ENCODE measurements around the gene MALT1. TPM values are rescaled to one million over a fixed set of nuclear protein-coding genes. Genes with fewer than 3 reads are reported as not detected.

The MALT1 gene
- total and polyA plus RNA-seq, 7 donors, result 5.3 to 22.4 (median 17.1) TPM

DNA sequence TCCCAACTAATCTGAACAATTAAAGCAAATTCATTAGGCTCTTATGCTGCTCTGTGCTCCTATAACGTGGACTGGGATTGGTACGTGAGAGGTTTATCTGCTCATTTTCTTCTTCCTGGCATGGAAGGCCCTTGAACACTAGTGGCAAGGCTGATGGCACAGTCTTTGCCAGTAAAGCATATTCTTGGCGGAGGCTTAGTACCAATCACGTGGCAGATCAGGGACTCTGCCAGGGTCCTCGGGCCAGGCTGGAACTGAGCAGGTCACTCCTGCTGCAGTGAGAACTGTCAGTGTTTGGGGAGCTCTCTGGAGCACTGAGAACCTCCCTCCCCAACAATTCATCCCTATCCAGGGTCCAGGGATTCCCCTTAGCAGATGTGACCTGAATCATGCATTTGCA lies 38.7 kb upstream of the MALT1 start:
- TF ChIP-seq POLR2AphosphoS5 (IDR thresholded peaks at IDR 0.05) (no peak), EP300 (IDR thresholded peaks at IDR 0.05) (no peak), POLR2A (IDR thresholded peaks at IDR 0.05) (no peak)
- TF ChIP-seq, protein P1, sequence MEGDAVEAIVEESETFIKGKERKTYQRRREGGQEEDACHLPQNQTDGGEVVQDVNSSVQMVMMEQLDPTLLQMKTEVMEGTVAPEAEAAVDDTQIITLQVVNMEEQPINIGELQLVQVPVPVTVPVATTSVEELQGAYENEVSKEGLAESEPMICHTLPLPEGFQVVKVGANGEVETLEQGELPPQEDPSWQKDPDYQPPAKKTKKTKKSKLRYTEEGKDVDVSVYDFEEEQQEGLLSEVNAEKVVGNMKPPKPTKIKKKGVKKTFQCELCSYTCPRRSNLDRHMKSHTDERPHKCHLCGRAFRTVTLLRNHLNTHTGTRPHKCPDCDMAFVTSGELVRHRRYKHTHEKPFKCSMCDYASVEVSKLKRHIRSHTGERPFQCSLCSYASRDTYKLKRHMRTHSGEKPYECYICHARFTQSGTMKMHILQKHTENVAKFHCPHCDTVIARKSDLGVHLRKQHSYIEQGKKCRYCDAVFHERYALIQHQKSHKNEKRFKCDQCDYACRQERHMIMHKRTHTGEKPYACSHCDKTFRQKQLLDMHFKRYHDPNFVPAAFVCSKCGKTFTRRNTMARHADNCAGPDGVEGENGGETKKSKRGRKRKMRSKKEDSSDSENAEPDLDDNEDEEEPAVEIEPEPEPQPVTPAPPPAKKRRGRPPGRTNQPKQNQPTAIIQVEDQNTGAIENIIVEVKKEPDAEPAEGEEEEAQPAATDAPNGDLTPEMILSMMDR (IDR thresholded peaks at IDR 0.05), result no peak
- no peak overlapping the region for H3K4me3 ChIP-seq
- intact Hi-C loops (cut with DNase I), result no loop called here
- no peak for DNase-seq
- H3K4me1 ChIP-seq, result peaks cover 0 to 14% (median 11%) of the 10 kb centered on the region in 4 donors
- H3K9me3 ChIP-seq, result no peaks in the 10 kb centered on the region
- no peak overlapping the region for H3K27ac ChIP-seq
- 92 to 95% methylated on average over 5 of the region's 5 CpGs for WGBS, 2 donors
- H3K36me3 ChIP-seq, result no peaks in the 10 kb centered on the region
- no peaks in the 10 kb centered on the region for H3K27me3 ChIP-seq

DNA sequence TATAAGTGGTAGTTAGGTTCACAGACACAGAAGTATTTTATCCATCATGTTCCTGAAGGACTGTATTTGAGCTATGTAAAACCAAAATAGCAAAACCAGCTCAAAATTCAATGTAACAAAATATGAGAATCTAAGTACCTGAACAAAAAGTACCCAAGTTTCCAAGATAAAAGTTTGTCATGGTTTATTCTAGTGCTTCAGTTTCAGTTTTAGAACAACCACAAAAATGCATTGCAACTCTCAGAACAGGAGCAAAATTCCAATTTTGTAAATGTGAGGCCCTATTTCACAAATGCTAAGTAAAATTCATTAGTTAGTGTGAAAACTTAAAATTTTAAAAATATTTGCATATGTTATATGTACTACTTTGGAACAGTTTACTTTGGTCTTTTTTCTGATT lies 37.4 kb upstream of the MALT1 start:
- no peaks in the 10 kb centered on the region for H3K36me3 ChIP-seq
- no peak for TF ChIP-seq EP300 (IDR thresholded peaks at IDR 0.05)
- no peak for TF ChIP-seq POLR2AphosphoS5 (IDR thresholded peaks at IDR 0.05)
- TF ChIP-seq, protein P1 (IDR thresholded peaks at IDR 0.05), result no peak
- TF ChIP-seq POLR2A (IDR thresholded peaks at IDR 0.05), result no peak

DNA sequence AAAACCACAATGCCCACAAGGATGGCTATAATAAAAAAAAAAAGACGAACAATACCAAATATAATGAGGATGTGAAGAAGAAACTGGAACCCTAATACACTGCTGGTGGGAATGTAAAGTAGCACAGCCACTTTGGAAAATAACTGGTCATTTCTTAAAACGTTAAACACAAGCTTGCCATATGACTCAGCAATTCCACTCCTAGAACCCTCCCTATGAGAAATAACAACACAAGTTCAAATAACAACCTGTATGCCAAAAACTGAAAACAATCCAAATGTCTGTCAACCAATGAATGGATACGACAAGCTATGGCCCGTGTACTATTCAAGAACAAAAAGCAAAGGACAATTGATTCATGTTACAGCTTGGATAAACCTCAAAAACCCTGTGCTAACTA lies 35.4 kb upstream of the MALT1 start:
- no peak for DNase-seq
- TF ChIP-seq EP300 (IDR thresholded peaks at IDR 0.05) (no peak), POLR2A (IDR thresholded peaks at IDR 0.05) (no peak), POLR2AphosphoS5 (IDR thresholded peaks at IDR 0.05) (no peak)
- TF ChIP-seq, protein P1 (IDR thresholded peaks at IDR 0.05), result no peak
- peaks cover 0 to 4% (median 0%) of the 10 kb centered on the region in 4 donors for H3K4me1 ChIP-seq
- no peak overlapping the region for H3K4me3 ChIP-seq
- H3K27me3 ChIP-seq, result no peaks in the 10 kb centered on the region
- H3K27ac ChIP-seq, result no peak overlapping the region
- 40 to 43% methylated on average over 4 of the region's 4 CpGs for WGBS, 2 donors
- intact Hi-C loops (cut with DNase I), result no loop called here
- no peaks in the 10 kb centered on the region for H3K36me3 ChIP-seq
- H3K9me3 ChIP-seq, result no peaks in the 10 kb centered on the region

More for the DNA sequence above, 37.4 kb upstream of the MALT1 start:
- no peaks in the 10 kb centered on the region for H3K9me3 ChIP-seq
- H3K4me3 ChIP-seq, result no peak overlapping the region
- intact Hi-C loops (cut with DNase I), result no loop called here
- H3K27ac ChIP-seq, result no peak overlapping the region
- no peaks in the 10 kb centered on the region for H3K27me3 ChIP-seq
- no peak for DNase-seq
- peaks cover 0 to 9% (median 7%) of the 10 kb centered on the region in 4 donors for H3K4me1 ChIP-seq

DNA sequence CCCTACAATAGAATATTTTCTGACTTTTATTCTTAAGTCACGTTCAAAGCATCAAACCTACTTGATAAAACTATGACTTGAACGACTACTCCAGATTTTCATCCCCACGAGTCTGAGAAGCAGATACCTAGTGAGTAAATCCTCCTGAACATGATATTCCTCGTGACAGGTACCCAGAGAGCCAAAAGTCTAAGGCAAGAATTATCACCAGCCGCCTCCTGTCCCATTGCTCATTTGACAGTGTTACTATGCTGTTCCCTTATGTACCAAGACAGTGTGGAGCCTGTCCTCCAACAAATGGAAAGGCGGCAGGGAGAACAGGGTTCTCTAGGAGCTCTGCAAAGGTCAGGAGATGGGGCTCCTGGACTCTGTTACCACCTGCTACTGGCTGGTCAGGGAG lies 34.1 kb upstream of the MALT1 start:
- H3K4me3 ChIP-seq, result no peak overlapping the region
- no peak for TF ChIP-seq POLR2A (IDR thresholded peaks at IDR 0.05)
- TF ChIP-seq EP300 (IDR thresholded peaks at IDR 0.05), result no peak
- no peak for TF ChIP-seq POLR2AphosphoS5 (IDR thresholded peaks at IDR 0.05)
- TF ChIP-seq, protein P1 (IDR thresholded peaks at IDR 0.05), result no peak
- WGBS, 2 donors, result 92 to 96% methylated on average over 6 of the region's 6 CpGs
- intact Hi-C loops (cut with DNase I), result no loop called here
- no peaks in the 10 kb centered on the region for H3K27me3 ChIP-seq
- no peaks in the 10 kb centered on the region for H3K36me3 ChIP-seq
- no peak overlapping the region for H3K27ac ChIP-seq
- H3K9me3 ChIP-seq, result no peaks in the 10 kb centered on the region
- DNase-seq, result no peak
- H3K4me1 ChIP-seq, result peaks cover 0 to 4% (median 0%) of the 10 kb centered on the region in 4 donors

DNA sequence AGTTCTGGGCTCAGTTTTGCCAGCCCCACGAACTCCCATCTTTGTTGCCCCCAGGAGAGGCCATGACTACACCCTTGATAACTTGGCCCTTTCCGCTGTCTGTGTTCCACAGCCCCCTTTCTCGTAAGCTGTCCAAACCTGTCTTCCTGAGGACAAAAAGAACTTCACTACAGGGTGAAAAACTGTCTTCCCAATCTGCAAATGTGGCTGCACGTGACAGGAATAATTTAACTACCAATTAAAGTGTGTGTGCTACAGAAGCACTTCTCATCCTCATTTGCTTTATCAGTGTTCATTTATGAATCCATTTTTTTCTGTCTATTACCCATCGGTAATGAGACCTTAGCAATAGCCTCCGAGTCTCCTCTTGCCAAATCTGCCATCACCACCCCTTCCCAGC lies 33.3 kb upstream of the MALT1 start:
- Histone ChIP-seq H3K36me3 (no peaks in the 10 kb centered on the region), H3K9me3 (no peaks in the 10 kb centered on the region), H3K4me1 (peaks cover 0 to 4% (median 0%) of the 10 kb centered on the region in 4 donors), H3K27ac (no peak overlapping the region), H3K27me3 (no peaks in the 10 kb centered on the region), H3K4me3 (no peak overlapping the region)
- intact Hi-C loops (cut with DNase I), result no loop called here
- TF ChIP-seq POLR2A (IDR thresholded peaks at IDR 0.05) (no peak), POLR2AphosphoS5 (IDR thresholded peaks at IDR 0.05) (no peak), EP300 (IDR thresholded peaks at IDR 0.05) (no peak)
- TF ChIP-seq, protein P1 (IDR thresholded peaks at IDR 0.05), result no peak
- 87 to 92% methylated on average over 6 of the region's 6 CpGs for WGBS, 2 donors
- no peak for DNase-seq

Measured in sigmoid colon (tissue), 7 donors.